Mesenteric fat pad (tissue), 1 donor: ENCODE measurements around the gene ZNF789. TPM values are rescaled to one million over a fixed set of nuclear protein-coding genes. Genes with fewer than 3 reads are reported as not detected.
"Not testable (repeated sequence)": the region's sequence is repeated elsewhere in the genome, so short reads cannot be mapped to it uniquely, and the experiment has no call there.

Experiments used
- DNase-seq: peaks from one replicate; pipeline ENCODE4 v3.0.0-alpha.2; 2020; ENCODE audit warnings: low spot score
- total RNA-seq: library from RNA; stranded (reverse); fragmentation: NEBNext Ultra II Directional; extraction: Animal tissue kit (Norgen Biotek cat#: 25700); gene quantifications from one replicate; pipeline ENCODE4 v1.2.1, GENCODE V29; 2021
- donor health status: DM: yes; HTN: yes; CAD: no.

ZNF789 gene
- total RNA-seq, 1 donor from 2014 or later = 7.8 TPM

DNA sequence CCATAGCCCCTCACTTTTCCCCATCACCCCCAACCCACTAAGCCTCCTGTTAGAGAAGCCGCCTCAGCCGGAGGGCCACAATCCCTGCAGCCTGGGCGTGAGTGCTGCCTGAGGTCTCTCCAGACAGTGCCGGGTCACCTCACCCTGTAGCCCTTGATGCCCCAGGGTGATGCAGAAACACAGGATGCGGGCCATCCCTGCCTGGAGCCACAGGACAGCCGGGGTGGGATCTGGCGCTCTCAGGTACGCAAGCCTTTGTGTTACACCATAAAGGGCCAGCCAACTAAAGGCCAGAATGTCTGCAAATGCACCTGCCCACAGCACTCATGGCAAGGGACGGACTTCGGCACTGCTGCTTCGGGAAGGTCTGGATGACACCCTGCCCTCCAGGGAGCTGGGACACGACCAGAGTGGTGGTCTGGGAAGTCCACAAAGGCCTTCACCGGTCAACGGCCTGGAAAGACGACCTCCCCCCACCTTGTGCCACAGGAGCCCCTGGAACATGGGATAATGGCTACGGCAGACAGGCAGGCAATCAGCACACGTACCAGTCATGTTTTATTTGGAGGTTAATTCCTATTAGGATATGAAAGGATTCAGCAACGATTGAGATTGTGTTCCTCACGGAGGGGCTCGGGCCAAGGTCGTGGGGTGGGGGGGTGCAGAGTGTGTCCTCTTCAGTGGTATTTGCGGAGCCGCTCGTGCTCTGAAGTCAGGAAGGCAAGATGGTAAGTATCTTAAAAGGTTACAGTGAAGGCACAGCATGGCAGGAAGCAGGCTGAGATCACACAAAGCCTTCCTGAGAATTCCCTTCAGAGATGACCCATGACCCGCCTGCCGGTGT is 14.8 kb upstream of the ZNF789 start:
- DNase-seq = no peak

DNA sequence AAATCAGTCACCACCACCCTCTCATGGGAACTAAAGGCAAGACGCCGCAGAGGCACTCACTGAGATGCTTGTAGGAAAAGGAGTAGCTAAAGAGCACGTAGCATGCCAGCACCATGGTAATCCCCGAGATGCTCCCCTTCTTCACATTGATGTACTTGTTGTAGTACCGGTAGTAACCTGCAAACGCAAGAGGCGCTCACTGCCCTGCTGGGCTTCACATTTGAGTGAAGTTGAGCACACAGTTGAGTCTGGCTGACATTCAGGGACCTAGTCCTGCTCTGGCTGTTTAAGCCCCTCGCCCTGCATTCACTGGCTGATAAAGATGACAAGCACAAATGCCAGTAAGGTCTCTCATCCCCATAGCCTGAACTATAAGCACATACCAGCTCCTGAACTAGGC is 13.6 kb upstream of the ZNF789 start:
- DNase-seq = no peak

DNA sequence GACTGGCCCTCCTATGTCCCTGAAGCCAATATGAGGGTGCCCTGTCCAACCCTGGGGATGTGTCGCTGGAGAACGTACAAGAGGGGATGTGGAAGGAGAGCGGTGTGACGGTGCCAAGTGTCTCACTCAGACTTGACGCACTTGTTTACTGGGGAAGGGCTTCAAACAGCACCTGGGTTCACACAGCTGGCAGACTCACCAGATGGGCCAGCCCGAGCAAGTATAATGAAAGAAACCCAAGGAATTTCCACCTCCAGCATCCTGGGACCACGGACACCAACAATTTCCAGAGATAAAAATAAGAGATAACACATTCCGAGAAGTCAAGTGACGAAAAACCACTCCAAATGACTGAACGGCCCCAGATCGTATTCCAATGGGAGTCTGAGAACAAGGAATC is 12.0 kb upstream of the ZNF789 start:
- no peak for DNase-seq

DNA sequence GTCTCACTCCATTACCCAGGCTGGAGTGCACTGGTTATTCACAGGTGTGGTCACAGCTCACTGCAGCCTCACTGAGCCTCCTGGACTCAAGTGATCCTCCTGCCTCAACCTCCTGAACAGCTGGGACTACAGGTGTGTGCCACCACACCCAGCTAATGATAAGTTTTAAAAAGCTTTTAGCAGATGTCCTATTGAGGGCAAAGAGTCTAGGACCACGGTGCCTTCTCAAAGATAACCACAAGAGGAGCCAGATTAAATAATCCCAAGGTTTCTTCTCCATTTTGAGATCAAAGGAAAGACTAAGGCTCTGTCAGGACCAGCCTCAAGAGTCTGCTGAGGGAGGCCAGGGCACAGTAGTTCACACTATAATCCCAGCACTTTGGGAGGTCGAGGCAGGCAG is 11.5 kb upstream of the ZNF789 start:
- DNase-seq = no peak

DNA sequence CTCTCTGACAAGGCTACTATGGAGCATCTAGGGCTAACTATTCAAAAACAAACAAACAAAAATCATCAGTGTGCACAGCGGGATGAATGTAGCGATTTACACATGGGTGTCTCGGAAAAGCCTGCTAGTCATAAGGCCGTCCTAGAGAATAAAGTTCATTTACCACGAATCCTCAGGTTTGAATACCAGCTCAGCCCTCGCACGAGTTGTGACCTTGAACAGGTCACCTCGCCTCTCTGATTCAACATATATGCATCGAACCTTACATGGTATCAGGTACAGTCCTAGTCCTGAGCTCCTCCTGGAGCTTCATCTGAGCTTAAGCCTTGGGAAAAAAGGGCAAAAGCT is 7.3 kb upstream of the ZNF789 start:
- no peak for DNase-seq

DNA sequence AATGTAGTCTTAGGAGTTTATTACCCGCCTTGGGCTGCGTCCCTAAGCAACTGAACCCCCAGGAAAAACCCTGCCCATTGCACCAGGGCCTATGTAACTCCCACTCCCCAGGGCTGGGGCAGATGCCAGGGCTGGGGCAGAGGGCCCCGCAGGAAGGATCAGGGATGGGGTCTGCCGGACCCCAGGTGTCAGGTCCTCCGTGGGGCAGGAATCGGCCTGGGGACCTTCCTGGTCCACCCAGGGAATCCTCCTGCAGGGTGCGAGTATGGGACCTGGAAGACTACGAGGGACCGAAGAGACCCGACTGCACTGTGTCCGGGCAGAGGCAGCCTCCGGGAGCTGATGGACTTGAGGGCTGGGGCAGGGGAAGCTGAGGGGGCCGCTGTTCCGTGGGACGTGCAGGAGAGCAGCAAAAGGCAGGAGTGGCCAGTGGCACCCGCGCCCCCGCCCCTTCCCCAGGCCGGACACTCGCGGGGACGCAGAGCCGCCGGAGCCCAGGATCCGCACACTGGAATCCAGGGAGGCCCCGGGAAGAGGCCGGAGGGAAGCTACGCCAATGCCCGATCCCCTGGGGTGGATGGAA is 4.3 kb upstream of the ZNF789 start:
- DNase-seq = no peak

DNA sequence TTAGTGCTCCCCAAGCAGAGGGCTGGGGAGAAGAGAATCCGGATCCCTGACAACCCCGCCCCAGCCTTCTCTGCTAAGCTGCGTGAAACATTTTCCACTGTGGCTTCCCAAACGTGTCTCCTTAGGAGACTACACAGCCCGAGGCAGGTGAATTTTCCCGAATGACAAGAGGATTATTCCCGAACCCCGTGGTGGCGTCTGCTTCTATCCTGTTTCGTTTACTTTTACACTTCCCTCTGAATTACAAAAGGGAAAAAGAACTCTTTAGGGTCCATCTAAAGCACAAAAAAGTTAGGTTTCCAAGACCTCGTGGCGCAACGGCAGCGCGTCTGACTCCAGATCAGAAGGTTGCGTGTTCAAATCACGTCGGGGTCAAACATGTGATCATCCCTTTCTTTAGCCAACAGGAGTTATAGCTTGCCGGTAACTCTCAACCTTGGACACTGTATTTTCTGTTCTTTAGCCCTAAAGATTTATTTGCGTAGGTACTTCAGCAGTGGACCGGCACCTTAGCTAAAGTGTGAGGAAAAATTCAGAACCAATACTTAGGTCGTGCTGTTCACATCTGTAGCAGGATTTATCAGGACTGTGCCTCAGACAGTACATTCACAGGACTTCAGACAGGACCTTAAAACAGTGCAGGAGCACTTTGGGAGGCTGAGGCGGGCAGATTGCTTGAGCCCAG is 3.2 kb upstream of the ZNF789 start:
- no peak for DNase-seq

DNA sequence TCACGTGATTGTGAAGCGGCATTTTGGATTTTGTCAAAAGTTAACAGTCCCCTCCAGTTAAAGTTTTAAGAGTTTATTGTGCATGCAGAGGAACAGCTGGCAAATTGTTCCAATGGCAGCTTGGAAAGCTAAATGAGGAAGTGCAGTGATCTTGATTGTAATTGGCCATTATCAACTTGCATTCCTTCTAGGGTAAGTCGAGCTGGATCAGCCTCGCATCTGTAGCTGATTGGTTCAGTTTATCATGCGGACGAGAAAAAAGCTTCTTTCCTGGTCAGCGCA is 566 bp downstream of the ZNF789 start:
- no peak for DNase-seq

DNA sequence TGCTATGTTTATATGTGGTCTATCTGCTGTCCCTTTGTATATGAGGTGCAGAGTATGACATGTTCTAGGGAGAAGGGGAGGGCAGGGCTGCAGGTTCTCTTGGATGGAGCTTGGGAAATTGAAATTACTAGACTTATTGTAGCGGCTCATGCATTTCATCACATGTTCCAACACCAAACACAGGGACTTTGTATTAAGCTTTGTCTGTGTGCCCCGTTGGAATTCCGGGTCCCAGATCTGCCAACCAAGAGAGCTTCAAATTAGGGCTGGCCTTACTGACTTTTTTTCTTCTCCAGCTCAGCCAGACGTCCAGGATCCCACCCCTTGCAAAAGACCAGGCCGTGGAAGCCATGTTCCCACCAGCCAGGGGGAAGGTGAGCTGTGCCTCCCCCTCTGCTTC is 3.4 kb downstream of the ZNF789 start:
- DNase-seq = no peak

DNA sequence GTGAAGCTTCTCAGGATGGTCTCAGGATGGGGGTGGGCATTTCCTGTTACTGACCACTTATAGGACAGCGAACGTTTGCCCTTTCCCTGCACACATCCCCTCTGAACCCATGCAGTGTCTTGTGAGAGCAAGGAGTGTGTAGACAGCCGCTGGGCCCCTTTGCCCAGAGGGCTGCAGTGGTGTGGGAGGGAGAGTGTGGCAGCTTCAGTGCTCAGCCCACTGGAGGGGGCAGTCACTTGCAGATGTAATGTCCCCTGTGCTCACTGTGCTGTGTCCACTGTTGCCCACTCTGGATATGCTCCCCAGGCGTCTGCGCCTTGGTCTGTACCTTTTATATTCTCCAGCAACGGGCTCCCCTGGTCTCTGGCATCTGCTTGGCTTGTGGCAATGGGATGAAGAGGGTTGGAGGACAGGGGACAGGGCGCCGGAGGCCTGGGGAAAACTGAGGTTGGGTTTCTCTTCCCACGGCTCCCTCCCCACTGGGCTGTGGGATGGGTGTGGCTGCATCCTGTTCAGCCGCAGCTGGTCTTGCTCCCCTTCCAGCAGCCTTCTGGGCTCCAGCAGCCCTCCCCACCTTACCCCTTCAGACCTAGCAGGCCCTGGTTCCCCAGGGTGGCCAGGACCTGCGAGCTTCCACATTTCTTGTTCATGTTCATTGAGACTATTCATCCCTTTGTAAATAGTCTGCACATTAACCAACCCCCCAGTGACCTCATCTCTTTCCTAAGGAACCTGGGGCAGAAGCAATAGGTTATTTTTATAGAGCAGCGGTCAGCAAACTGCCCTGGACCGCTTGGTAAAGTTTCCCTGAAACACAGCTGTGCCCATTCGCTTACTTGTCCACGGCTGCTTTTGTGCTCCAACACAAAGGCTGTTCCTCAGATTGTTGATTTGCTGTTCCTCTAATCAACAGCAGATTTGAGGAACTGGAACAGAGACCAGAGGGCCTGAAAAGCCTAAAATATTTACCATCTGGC is 6.1 kb downstream of the ZNF789 start:
- DNase-seq = no peak

DNA sequence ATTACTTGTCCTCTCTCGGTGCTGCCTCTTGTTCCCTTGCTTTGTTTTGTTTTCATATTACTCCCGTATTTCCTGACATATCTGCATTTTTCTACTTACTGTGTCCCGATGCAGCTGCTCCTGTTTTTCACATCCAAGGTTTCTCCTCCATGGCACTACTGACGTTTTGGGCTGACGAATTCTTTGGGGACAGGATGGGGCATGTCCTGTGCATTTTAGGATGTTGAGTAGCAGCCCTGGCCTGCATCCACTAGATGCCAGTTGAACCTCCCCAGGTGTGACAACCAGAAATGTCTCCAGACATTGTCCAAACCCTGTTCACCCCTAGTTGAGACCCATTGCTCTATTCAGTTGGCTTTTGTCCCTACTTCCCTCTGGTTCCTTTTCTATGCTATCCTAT is 12.4 kb downstream of the ZNF789 start:
- DNase-seq = no peak

DNA sequence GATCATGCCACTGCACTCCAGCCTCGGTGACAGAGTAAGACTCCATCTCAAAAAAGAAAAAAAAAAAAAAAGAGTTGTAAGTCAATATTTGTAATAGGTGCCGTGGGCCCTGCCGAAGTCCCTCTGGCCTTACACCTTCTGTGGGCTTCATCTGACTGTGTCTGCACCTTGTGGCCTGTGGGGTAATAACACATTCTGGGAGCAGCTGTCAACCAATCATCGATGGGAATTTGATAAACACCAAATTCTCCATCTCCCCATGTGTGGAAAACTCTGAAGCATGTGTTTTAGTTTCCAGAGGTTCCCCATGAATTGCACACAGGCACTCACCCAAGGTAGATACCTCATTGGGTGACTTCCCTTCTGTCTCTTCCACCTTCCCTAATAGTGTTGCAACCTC is 16.5 kb downstream of the ZNF789 start:
- DNase-seq = no peak

DNA sequence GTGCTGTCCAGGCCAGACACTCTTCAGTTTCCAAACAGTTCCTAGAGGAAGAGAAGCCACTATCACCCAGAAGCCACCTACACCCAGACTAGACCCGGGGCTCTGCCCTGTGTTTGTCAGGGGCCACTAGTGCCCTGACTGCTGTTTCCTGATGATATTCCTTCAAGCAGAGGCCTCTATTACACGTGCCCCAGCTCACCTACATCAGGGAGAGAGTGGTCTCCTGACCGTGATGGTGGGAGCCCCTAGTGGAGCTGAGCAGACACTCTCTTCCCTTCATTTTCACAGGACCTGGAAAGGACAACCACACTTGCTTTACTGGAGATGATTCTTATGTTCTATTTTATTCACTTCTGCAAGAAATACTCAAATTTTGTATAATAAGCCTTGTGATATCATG is 18.2 kb downstream of the ZNF789 start:
- DNase-seq = no peak

DNA sequence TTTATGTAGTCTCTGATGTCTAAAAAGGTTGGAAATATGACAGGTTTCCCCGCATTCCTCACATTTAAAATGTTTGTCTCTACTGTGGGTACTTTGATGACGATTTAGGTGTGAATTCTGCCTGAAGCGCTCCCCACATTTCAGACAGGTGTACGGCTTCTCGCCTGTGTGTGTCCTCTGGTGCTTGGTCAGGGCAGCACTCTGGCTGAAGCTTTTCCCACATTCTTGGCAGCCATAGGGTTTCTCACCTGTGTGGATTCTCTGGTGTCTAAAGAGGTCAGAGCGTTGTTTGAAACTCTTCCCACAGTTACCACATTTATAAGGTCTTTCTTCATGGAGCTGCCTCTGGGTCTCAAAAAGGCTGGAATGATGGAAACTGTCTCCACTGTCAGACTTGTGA is 21.1 kb downstream of the ZNF789 start:
- DNase-seq = no peak

DNA sequence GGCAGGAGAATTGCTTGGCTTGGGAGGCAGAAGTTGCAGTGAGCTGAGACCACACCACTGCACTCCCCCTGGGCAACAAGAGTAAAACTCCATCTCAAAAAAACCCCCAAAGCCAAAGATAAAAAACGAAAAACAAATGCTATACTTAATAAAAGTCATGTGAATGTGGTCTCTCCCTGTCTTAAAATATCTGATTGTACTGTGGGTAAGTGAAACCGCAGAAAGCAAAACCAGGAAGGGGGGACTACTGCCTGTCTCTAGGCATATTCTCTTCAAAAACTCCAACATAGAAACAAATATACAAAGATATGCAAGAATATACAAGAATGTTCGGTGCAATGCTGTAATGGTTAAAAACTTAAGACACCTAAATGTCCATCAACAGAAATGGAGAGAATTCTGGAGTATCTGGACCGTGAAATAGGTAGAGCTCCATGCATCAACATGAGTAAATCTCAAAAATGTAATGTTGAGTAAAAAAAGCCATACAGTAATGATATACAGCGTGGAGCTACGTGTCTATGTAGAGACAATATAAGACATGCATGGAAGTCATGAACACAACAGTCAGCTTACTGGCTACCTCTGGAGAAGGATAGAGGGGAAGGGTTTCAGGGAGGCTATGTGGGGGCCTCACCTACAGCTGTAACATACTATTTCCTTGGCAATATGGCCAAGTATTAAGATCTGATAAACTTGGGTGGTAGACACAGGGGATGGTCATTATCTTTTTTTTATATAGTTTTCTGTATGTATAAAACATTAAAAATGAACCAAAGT is 25.3 kb downstream of the ZNF789 start:
- no peak for DNase-seq

DNA sequence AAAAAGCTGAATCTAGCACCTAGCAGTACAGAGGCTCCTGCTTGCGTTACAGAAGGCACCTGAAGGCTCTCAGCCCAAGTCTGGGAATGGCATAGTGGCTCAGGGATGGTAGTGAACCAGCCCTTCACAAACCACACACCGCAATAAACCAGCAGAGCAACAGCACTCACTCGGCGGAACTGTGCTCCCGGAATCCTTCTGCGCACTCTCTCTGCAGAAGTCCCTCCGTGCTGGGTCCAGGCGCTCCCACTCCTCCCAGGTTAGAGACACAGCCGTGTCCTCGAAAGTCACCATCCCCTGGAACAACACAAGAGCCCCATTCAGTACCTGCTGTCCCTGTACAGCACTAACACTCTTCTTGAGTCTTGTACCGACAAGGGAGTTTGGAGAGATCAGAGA is 25.9 kb downstream of the ZNF789 start:
- no peak for DNase-seq

DNA sequence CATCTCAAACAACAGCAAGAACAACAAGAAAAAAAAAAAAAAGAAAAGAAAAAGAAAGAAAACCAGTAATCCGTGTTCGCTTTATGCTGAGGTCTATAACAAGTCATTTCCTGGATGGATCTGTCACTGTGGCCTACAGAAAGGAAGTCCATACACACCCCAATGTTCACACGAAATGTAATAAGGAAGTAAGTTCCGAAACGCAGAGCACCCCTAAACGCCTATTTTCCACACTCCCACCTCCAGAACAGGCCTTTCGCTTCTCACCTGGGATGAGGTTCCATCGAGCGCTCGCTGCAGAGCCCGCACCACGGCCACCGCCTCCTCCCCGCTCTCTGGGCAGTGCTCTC is 26.7 kb downstream of the ZNF789 start:
- DNase-seq = no peak

DNA sequence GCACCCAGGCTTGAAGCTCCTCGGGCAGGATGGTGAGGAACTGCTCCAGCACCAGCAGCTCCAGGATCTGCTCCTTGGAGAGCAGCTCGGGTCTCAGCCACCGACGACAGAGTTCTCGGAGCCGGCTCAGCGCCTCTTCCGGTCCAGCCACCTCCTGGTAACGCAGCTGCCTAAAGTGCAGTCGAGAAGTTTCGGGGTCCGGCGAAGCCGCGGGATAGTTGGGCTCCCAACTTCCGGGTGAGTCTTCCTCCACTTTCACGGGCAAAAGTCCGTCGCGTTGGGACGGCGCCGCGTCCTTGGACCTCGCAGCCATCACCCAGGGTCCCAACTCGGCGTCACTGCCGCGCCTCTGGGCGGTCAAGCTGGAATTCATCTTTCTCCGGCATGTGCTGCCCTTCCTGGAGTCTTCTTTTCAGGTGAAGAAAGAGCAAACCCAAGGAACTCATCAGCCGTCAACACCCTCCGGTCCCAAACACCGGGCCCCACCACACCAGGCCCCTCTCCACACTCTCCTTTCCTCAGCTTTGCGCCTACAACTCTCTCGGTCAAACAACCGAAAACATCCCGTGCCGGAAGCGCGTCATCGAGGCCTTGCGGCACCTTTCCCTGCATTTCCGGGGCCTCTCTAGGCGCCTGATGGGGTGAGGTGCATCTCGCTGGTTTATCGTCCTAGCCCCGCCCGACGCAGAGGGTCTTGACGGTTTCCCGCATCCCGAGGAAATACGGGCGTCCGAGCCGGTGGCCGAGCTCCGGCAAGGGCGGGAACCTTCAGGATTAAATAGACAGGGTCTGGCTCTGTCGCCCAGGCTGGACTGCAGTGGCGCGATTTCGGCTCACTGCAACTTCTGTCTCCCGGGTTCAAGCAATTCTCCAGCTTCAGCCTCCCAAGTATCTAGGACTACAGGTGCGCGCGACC is 27.3 kb downstream of the ZNF789 start, which contains the start of gene ZNF394:
TSS of gene ZNF394 (minus strand) at position 561 of the 916 bp plus-strand sequence. CDS start at position 373, 188 bp downstream.
- peak; percentile 96 for DNase-seq

DNA sequence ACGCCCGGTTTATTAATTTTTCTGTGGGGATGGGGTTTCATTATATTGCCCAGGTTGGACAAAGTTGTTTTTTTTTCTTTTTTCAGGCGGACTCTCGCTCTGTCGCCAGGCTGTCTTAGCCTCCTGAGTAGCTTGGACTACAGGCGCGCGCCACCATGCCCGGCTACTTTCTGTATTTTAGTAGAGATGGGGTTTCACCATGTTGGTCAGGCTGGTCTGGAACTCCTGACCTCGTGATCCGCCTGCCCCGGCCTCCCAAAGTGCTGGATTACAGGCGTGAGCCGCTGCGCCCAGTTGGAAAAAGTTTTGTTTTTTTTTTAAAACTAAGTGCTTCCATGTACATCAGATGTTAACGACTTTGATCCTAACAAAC is 27.9 kb downstream of the ZNF789 start:
- DNase-seq = no peak

DNA sequence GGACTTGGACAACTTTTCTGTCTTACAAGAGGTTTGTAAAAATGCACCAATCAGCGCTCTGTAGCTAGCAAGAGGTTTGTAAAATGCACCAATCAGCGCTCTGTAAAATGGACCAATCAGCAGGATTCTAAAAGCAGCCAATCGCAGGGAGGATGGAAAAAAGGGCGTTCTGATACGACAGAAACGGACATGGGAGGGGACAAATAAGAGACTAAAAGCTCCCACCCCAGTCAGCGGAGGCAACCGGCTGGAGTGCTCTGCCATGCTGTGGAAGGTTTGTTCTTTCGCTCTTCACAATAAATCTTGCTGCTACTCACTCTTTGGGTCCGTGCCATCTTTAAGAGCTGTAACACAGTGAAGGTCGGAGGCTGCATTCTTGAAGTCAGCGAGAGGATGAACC is 28.5 kb downstream of the ZNF789 start:
- not testable (repeated sequence) for DNase-seq
